Measurements from ENCODE around the gene RBM15B. TPM values are rescaled to one million over a fixed set of nuclear protein-coding genes. Genes with fewer than 3 reads are reported as not detected.

Gene RBM15B
- total RNA-seq, 1 donor from 2014 or later, result 23.5 TPM

DNA sequence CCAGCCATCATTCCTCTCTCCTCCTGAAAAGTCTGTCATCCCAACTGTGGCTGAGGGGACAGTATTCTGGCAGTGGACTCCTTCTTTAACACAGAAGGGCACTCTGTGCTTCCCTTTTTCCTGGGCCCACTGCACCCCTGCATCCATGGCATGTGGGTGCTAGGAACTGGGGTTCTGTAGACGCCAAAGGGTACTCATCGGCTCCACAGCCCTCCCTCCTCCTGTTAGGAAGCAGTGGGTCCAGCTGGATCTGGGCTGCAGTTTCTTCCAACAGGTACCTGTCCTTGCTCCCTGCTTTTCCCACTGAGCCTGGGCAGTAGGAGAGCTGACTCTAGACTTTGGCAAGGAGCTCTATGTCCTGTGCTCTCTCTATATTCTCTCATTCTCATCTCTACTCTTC lies 12.4 kb upstream of the RBM15B start:
- no peak for DNase-seq (ENCODE audit: low read depth)
- peaks cover under 1% of the 10 kb centered on the region for H3K4me1 Mint-ChIP-seq (ENCODE audit: low read depth, unreplicated experiment)
- no peaks in the 10 kb centered on the region for H3K36me3 ChIP-seq (ENCODE audit: insufficient read depth, low read length)
- H3K9me3 Mint-ChIP-seq (ENCODE audit: unreplicated experiment), result no peaks in the 10 kb centered on the region
- no peaks in the 10 kb centered on the region for H3K9me3 ChIP-seq (ENCODE audit: insufficient read depth, low read depth, low read length)
- TF ChIP-seq, protein P1, sequence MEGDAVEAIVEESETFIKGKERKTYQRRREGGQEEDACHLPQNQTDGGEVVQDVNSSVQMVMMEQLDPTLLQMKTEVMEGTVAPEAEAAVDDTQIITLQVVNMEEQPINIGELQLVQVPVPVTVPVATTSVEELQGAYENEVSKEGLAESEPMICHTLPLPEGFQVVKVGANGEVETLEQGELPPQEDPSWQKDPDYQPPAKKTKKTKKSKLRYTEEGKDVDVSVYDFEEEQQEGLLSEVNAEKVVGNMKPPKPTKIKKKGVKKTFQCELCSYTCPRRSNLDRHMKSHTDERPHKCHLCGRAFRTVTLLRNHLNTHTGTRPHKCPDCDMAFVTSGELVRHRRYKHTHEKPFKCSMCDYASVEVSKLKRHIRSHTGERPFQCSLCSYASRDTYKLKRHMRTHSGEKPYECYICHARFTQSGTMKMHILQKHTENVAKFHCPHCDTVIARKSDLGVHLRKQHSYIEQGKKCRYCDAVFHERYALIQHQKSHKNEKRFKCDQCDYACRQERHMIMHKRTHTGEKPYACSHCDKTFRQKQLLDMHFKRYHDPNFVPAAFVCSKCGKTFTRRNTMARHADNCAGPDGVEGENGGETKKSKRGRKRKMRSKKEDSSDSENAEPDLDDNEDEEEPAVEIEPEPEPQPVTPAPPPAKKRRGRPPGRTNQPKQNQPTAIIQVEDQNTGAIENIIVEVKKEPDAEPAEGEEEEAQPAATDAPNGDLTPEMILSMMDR (IDR thresholded peaks at IDR 0.05; ENCODE audit: insufficient read depth, low read depth, low read length), result no peak
- no peak for TF ChIP-seq EZH2 (IDR thresholded peaks at IDR 0.05; ENCODE audit: insufficient read depth, low read length)
- H3K9ac ChIP-seq (ENCODE audit: low read length), result no peak overlapping the region
- no peak overlapping the region for H3K27ac ChIP-seq (ENCODE audit: low read depth, low read length)
- peaks cover 11% of the 10 kb centered on the region for H3K27me3 Mint-ChIP-seq (ENCODE audit: low read depth, unreplicated experiment)
- H3K27me3 ChIP-seq (ENCODE audit: insufficient read depth, low read length), result no peaks in the 10 kb centered on the region
- H3K27ac Mint-ChIP-seq (ENCODE audit: unreplicated experiment), result no peak overlapping the region
- no peak overlapping the region for H3K4me3 ChIP-seq (ENCODE audit: insufficient read depth, low read depth, low read length)
- FAIRE-seq, result no peak
- H4K20me1 ChIP-seq (ENCODE audit: insufficient read depth, low read length), result no peaks in the 10 kb centered on the region
- peaks cover 7% of the 10 kb centered on the region for H3K4me1 ChIP-seq (ENCODE audit: insufficient read depth, low read length)
- H2AFZ ChIP-seq (ENCODE audit: low read depth, low read length), result no peak overlapping the region
- no peak overlapping the region for H3K4me2 ChIP-seq (ENCODE audit: low read length)
- peaks cover 7% of the 10 kb centered on the region for H3K79me2 ChIP-seq (ENCODE audit: insufficient read depth, low read length)
- H3K4me3 Mint-ChIP-seq (ENCODE audit: unreplicated experiment), result no peak overlapping the region
- peaks cover 7% of the 10 kb centered on the region for H3K36me3 Mint-ChIP-seq (ENCODE audit: low read depth, unreplicated experiment)

DNA sequence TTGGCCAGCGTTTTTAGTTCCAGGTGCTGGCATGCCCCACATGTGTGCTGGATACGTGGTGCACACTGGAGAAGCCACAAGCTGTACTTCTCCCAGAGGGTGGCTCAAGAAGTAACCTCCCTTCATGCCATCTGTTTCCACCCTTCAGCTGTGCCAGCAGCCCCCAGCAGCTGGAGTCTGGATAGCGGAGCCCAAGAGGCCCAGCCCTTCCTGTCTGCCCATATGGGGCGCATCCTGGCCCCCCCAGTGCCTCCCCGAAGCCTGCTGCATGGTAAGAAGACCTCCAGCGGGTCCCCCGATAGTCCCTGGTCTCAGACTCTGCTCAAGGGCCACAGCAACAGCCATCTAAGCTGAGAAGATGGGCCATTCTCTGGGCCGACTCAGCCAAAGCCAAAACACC lies 11.8 kb upstream of the RBM15B start:
- FAIRE-seq (no peak), DNase-seq (ENCODE audit: low read depth) (no peak)
- no peak overlapping the region for H3K4me3 ChIP-seq (ENCODE audit: insufficient read depth, low read depth, low read length)
- H3K79me2 ChIP-seq (ENCODE audit: insufficient read depth, low read length), result peaks cover 12% of the 10 kb centered on the region
- H3K36me3 ChIP-seq (ENCODE audit: insufficient read depth, low read length), result no peaks in the 10 kb centered on the region
- Mint-ChIP-seq H3K4me3 (ENCODE audit: unreplicated experiment) (no peak overlapping the region), H3K9me3 (ENCODE audit: unreplicated experiment) (no peaks in the 10 kb centered on the region), H3K27ac (ENCODE audit: unreplicated experiment) (no peak overlapping the region), H3K4me1 (ENCODE audit: low read depth, unreplicated experiment) (peaks cover 2% of the 10 kb centered on the region), H3K27me3 (ENCODE audit: low read depth, unreplicated experiment) (peaks cover 10% of the 10 kb centered on the region), H3K36me3 (ENCODE audit: low read depth, unreplicated experiment) (peaks cover 7% of the 10 kb centered on the region)
- TF ChIP-seq, protein P1 (IDR thresholded peaks at IDR 0.05; ENCODE audit: insufficient read depth, low read depth, low read length), result no peak
- TF ChIP-seq EZH2 (IDR thresholded peaks at IDR 0.05; ENCODE audit: insufficient read depth, low read length), result no peak
- no peak overlapping the region for H3K27ac ChIP-seq (ENCODE audit: low read depth, low read length)
- no peaks in the 10 kb centered on the region for H4K20me1 ChIP-seq (ENCODE audit: insufficient read depth, low read length)
- H3K9ac ChIP-seq (ENCODE audit: low read length), result no peak overlapping the region
- peaks cover 8% of the 10 kb centered on the region for H3K4me1 ChIP-seq (ENCODE audit: insufficient read depth, low read length)
- H2AFZ ChIP-seq (ENCODE audit: low read depth, low read length), result no peak overlapping the region
- H3K27me3 ChIP-seq (ENCODE audit: insufficient read depth, low read length), result no peaks in the 10 kb centered on the region
- H3K4me2 ChIP-seq (ENCODE audit: low read length), result no peak overlapping the region
- H3K9me3 ChIP-seq (ENCODE audit: insufficient read depth, low read depth, low read length), result no peaks in the 10 kb centered on the region

DNA sequence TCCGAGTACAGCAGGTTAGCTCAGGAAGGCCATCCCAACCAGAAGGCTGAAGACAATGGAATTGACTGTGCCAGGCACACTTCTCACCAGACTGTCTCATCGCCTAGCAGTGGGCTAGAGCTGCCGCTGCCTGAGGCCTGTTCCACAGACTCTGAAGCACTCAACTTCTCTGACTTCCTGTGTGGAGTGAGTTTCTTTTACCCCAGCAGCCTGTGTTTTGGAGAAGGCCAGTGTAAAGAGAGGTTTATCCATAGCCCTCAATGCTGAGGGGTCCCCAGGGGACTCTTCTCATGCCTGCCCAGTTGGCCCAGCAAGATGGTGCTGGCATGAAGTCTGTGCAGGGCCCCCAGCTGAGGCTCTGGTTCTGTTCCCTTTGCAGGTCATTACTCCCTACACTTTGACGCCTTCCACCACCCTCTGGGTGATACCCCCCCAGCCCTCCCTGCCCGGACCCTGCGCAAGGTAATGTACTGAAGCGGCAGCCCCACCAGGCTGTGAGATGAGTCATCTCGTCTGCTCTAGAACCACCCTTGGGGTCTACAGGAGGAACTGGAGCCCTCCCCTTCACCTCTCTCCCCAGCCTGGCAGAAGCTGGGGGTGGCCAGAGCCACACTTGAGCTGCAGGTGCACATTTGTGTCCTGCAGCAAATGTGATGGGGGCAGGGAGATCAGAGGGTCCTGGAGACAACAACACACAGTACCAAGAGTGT lies 11.2 kb upstream of the RBM15B start:
- no peak overlapping the region for H3K9ac ChIP-seq (ENCODE audit: low read length)
- H3K4me3 Mint-ChIP-seq (ENCODE audit: unreplicated experiment), result no peak overlapping the region
- DNase-seq (ENCODE audit: low read depth), result no peak
- no peaks in the 10 kb centered on the region for H3K9me3 ChIP-seq (ENCODE audit: insufficient read depth, low read depth, low read length)
- no peak for FAIRE-seq
- peaks cover 18% of the 10 kb centered on the region for H3K79me2 ChIP-seq (ENCODE audit: insufficient read depth, low read length)
- H3K36me3 Mint-ChIP-seq (ENCODE audit: low read depth, unreplicated experiment), result peaks cover 6% of the 10 kb centered on the region
- H4K20me1 ChIP-seq (ENCODE audit: insufficient read depth, low read length), result no peaks in the 10 kb centered on the region
- no peak overlapping the region for H2AFZ ChIP-seq (ENCODE audit: low read depth, low read length)
- H3K4me1 ChIP-seq (ENCODE audit: insufficient read depth, low read length), result peaks cover 8% of the 10 kb centered on the region
- no peak overlapping the region for H3K4me2 ChIP-seq (ENCODE audit: low read length)
- H3K36me3 ChIP-seq (ENCODE audit: insufficient read depth, low read length), result no peaks in the 10 kb centered on the region
- peaks cover 2% of the 10 kb centered on the region for H3K4me1 Mint-ChIP-seq (ENCODE audit: low read depth, unreplicated experiment)
- no peak for TF ChIP-seq EZH2 (IDR thresholded peaks at IDR 0.05; ENCODE audit: insufficient read depth, low read length)
- TF ChIP-seq, protein P1 (IDR thresholded peaks at IDR 0.05; ENCODE audit: insufficient read depth, low read depth, low read length), result no peak
- H3K27ac Mint-ChIP-seq (ENCODE audit: unreplicated experiment), result no peak overlapping the region
- no peaks in the 10 kb centered on the region for H3K27me3 ChIP-seq (ENCODE audit: insufficient read depth, low read length)
- H3K9me3 Mint-ChIP-seq (ENCODE audit: unreplicated experiment), result no peaks in the 10 kb centered on the region
- peaks cover 10% of the 10 kb centered on the region for H3K27me3 Mint-ChIP-seq (ENCODE audit: low read depth, unreplicated experiment)
- no peak overlapping the region for H3K27ac ChIP-seq (ENCODE audit: low read depth, low read length)
- H3K4me3 ChIP-seq (ENCODE audit: insufficient read depth, low read depth, low read length), result no peak overlapping the region

Measured in astrocyte (in vitro differentiated cells and primary cell).